ENCODE results near the gene FBXO28. TPM values are rescaled to one million over a fixed set of nuclear protein-coding genes. Genes with fewer than 3 reads are reported as not detected.

Gene FBXO28
- total and polyA plus RNA-seq, 8 donors: 4.9 to 14.9 (median 11.0) TPM

DNA sequence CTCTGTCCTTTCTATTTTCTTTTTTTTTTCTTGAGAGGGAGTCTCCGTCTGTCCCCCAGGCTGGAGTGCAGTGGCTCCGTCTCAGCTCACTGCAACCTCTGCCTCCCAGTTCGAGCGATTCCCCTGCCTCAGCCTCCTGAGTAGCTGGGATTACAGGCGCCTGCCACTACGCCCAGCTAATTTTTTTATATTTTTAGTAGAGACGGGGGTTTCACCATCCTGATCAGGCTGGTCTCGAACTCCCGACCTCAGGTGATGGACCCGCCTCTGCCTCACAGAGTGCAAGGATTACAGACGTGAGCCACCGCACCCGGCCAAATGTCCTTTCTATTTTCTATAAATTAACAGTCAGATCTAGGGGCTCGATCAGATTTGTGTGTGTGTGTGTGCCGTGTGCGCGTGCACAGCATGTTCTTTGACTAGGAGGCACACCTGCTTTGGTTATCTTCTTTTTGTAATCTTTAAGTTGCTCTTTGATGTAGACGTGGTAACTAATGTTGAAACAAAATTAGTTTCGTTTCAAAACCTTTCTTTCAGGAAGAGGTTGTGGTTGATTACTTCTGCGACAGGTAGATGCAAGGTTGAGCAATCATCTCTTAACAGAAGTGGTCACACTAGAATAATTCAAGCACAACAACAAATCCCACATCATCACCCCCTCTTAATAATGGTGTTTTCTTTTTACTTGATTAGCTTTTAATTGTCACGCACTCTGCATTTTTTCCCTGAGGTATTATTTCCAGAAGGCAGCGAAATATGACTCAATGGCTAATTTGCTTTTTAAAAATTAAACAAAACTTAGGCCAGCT is 68.3 kb downstream of the FBXO28 start:
- 41 to 47% methylated on average over 22 of the region's 22 CpGs for WGBS, 2 donors
- H3K27ac ChIP-seq: peak overlapping the region; percentile 80 to 89 (median 87)
- DNase-seq (no peak), ATAC-seq (peak; percentile 8 to 38 (median 16)), FAIRE-seq (no peak)
- intact Hi-C loops (cut with DNase I): no loop called here
- TF ChIP-seq, protein P1, sequence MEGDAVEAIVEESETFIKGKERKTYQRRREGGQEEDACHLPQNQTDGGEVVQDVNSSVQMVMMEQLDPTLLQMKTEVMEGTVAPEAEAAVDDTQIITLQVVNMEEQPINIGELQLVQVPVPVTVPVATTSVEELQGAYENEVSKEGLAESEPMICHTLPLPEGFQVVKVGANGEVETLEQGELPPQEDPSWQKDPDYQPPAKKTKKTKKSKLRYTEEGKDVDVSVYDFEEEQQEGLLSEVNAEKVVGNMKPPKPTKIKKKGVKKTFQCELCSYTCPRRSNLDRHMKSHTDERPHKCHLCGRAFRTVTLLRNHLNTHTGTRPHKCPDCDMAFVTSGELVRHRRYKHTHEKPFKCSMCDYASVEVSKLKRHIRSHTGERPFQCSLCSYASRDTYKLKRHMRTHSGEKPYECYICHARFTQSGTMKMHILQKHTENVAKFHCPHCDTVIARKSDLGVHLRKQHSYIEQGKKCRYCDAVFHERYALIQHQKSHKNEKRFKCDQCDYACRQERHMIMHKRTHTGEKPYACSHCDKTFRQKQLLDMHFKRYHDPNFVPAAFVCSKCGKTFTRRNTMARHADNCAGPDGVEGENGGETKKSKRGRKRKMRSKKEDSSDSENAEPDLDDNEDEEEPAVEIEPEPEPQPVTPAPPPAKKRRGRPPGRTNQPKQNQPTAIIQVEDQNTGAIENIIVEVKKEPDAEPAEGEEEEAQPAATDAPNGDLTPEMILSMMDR (IDR thresholded peaks at IDR 0.05): no peak
- H3K4me1 ChIP-seq: peaks cover 0 to 9% (median 0%) of the 10 kb centered on the region in 3 donors
- H3K9me3 ChIP-seq: no peaks in the 10 kb centered on the region
- no peaks in the 10 kb centered on the region for H3K27me3 ChIP-seq
- H3K4me3 ChIP-seq: peak overlapping the region; percentile 83 to 100 (median 94)
- no peaks in the 10 kb centered on the region for H3K36me3 ChIP-seq

DNA sequence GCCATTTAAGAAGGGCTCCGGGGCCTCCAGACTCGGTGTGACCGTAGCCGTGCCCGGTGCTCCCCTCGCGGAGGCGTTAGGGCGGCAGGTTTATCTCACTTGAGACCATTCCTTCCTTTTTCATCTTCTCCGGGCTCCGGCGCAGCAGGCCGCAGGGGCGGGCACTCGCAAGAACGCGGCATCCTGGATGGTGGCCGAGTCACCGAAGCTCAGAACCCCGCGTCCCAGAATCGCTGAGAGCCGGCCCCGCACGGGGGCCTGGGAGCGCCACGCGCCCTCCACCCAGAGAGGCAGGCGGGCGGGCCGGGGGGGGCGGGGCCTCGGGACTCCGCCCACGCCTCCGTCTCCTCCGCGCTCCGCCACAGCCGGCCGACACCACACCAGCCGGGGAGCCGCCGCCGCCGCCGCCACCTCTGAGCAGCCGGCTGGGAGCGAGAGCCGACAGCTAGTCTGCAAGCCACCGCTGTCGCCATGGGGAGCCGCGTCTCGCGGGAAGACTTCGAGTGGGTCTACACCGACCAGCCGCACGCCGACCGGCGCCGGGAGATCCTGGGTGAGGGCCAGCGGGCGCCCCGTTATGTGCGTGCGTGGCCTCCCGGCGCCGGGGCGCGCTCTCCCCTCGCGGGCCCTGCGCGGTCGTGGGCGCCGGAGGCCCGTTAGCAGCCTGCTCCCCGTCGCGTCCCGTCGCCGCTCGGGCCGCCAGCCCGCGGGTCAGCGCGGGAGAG is 69.1 kb downstream of the FBXO28 start, which contains the start of gene DEGS1:
Gene DEGS1 (plus strand): TSS at position 375 of the 725 bp plus-strand sequence. CDS start 97 bp downstream, at position 472.
- TF ChIP-seq, protein P1 (IDR thresholded peaks at IDR 0.05): no peak
- 0% methylated on average over 49 to 94 of the region's 94 CpGs for WGBS, 2 donors
- intact Hi-C loops (cut with DNase I): no loop called here
- peak within 1 kb of the TSS; percentile 83 to 100 (median 94) for H3K4me3 ChIP-seq
- FAIRE-seq (no peak), DNase-seq (peak; percentile 75 to 93 (median 83)), ATAC-seq (peak; percentile 94 to 97 (median 95))
- H3K36me3 ChIP-seq: no peaks in the 10 kb centered on the region
- H3K27me3 ChIP-seq: no peaks in the 10 kb centered on the region
- H3K27ac ChIP-seq: peak within 1 kb of the TSS; percentile 80 to 89 (median 87)
- no peaks in the 10 kb centered on the region for H3K9me3 ChIP-seq
- H3K4me1 ChIP-seq: peaks cover 0 to 9% (median 0%) of the 10 kb centered on the region in 3 donors

DNA sequence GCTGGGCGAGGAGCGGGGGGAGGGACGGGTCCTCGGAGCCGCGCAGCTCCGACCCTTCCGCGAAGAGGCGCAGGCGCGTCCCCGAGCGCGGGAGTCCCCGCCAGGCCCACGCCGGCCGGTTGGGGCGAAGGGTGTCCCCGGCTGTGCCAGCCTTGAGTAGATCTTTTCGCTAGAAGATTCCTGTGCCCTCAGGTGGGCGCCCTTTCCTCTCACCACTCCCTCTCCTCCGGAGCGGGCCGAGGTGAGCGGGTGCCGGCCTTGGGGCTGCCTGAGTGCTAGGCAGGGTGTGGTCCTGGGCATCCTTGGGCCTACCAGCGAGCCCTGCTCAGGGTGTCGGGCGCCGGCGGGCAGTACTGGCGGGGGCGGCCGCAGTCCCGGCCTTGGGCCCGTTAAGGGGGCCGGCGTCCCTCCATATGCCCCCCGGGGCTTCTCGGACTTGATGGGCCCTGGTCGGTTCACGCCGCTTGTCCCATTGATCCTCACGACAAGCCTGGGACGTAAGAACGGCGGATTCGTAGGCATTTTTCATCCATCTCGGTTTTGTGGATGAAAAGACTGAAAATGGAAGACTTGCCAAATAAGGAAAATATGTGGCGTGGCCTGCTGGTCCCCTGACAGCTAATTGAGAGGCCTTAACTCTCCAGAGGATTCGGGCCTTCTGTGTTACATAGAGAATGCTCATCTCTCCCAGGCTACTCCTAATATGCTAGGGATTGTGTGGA is 69.8 kb downstream of the FBXO28 start:
- ATAC-seq (peak; percentile 61 to 78 (median 74)), DNase-seq (peak; percentile 45 to 83 (median 62)), FAIRE-seq (no peak)
- Histone ChIP-seq H3K27me3 (no peaks in the 10 kb centered on the region), H3K36me3 (no peaks in the 10 kb centered on the region), H3K4me1 (peaks cover 0 to 9% (median 0%) of the 10 kb centered on the region in 3 donors), H3K9me3 (no peaks in the 10 kb centered on the region), H3K27ac (peak overlapping the region; percentile 80 to 89 (median 87)), H3K4me3 (peak overlapping the region; percentile 83 to 100 (median 94))
- 2 to 3% methylated on average over 33 to 53 of the region's 53 CpGs for WGBS, 2 donors
- intact Hi-C loops (cut with DNase I): no loop called here
- TF ChIP-seq, protein P1 (IDR thresholded peaks at IDR 0.05): no peak

DNA sequence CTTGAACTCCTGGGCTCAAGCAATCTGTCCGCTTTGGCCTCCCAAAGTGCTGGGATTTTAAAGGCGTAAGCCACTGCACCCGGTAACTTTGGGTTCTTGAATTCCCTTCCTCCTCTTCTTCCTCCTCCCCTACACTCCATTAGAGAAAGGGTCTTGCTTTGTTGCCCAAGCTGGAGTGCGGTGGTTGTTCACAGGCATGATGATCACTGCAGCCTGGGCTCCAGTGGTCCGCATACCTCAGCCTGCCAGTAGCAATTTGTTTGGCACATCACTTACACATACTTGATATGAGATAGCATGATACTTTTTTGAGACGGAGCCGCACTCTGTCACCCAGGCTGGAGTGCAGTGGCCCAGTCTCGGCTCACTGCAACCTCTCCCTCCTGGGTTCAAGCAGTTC is 71.3 kb downstream of the FBXO28 start:
- intact Hi-C loops (cut with DNase I): no loop called here
- no peak for DNase-seq
- no peak for ATAC-seq
- H3K9me3 ChIP-seq: no peaks in the 10 kb centered on the region
- peaks cover 0 to 9% (median 0%) of the 10 kb centered on the region in 3 donors for H3K4me1 ChIP-seq
- TF ChIP-seq, protein P1 (IDR thresholded peaks at IDR 0.05): no peak
- no peak overlapping the region for H3K27ac ChIP-seq
- no peaks in the 10 kb centered on the region for H3K36me3 ChIP-seq
- 94 to 97% methylated on average over 8 of the region's 8 CpGs for WGBS, 2 donors
- H3K4me3 ChIP-seq: no peak overlapping the region
- H3K27me3 ChIP-seq: no peaks in the 10 kb centered on the region
- FAIRE-seq: no peak
